ENCODE measurements around the gene SH3BGRL2. TPM values are rescaled to one million over a fixed set of nuclear protein-coding genes. Genes with fewer than 3 reads are reported as not detected.
A peak's percentile ranks its signal among the peaks of the same experiment; 100 is the strongest.

The SH3BGRL2 gene
- total and polyA plus RNA-seq, 2 experiments from 2014 or later = 8.4 to 24.5 TPM

- H3K4me3 Mint-ChIP-seq = no peak overlapping the region
- TF ChIP-seq CTCF (conservative IDR thresholded peaks at IDR 0.05; ENCODE audit: low read depth in 2 of 2) (peak; percentile 84 to 85), JUNB (IDR thresholded peaks at IDR 0.05; ENCODE audit: unreplicated experiment) (no peak), NANOG (IDR thresholded peaks at IDR 0.05; ENCODE audit: borderline replicate concordance) (no peak)
- H2AFZ ChIP-seq = 0 out of 2 replicates have a peak overlapping the region, but pooled peaks have one; percentile 0
- peaks cover 3% of the 10 kb centered on the region for H3K27me3 Mint-ChIP-seq (ENCODE audit: insufficient read depth, low read depth, poor library complexity)
- peaks cover 11% of the 10 kb centered on the region; the same call in 1 of the 2 replicates for H3K4me1 ChIP-seq (ENCODE audit: insufficient read depth)
- H3F3A ChIP-seq (replicated peaks; ENCODE audit: low read depth) = no peaks in the 10 kb centered on the region
- no peaks in the 10 kb centered on the region for H3K36me3 ChIP-seq (ENCODE audit: insufficient read depth)
- H3K9me3 Mint-ChIP-seq = no peaks in the 10 kb centered on the region
- H3K9me2 ChIP-seq (ENCODE audit: insufficient read depth) = no peaks in the 10 kb centered on the region; the same call in 1 of the 2 replicates
- DNase-seq (ENCODE audit: low spot score) (peak; percentile 78), ATAC-seq (peak; percentile 90)
- H3K27ac Mint-ChIP-seq = no peak overlapping the region
- H3K79me2 ChIP-seq (replicated peaks; ENCODE audit: insufficient read depth) = no peaks in the 10 kb centered on the region
- H3K4me3 ChIP-seq = no peak overlapping the region
- H3K4me2 ChIP-seq = peak overlapping the region; percentile 13; the same call in 1 of the 2 replicates
- peaks cover 13% of the 10 kb centered on the region for H3K4me1 Mint-ChIP-seq
- H4K20me1 ChIP-seq (replicated peaks; ENCODE audit: insufficient read depth) = no peaks in the 10 kb centered on the region
- no peak overlapping the region for H3K27ac ChIP-seq (ENCODE audit: low read depth)
- no peaks in the 10 kb centered on the region for H3K36me3 Mint-ChIP-seq (ENCODE audit: low read depth)
- H3K27me3 ChIP-seq (ENCODE audit: insufficient read depth) = no peaks in the 10 kb centered on the region
These were observed 82.7 kb downstream of the SH3BGRL2 start for GRCh38 chr6:79713701-79714322.

- DNase-seq (ENCODE audit: low spot score) = no peak
- Histone ChIP-seq H3K79me2 (replicated peaks; ENCODE audit: insufficient read depth) (no peaks in the 10 kb centered on the region), H3K27me3 (ENCODE audit: insufficient read depth) (no peaks in the 10 kb centered on the region), H2AFZ (no peak overlapping the region), H3K9me2 (ENCODE audit: insufficient read depth) (no peaks in the 10 kb centered on the region; the same call in 1 of the 2 replicates), H3K4me3 (no peak overlapping the region), H4K20me1 (replicated peaks; ENCODE audit: insufficient read depth) (no peaks in the 10 kb centered on the region), H3K4me1 (ENCODE audit: insufficient read depth) (peaks cover 11% of the 10 kb centered on the region; the same call in 1 of the 2 replicates), H3K36me3 (ENCODE audit: insufficient read depth) (no peaks in the 10 kb centered on the region), H3K27ac (ENCODE audit: low read depth) (no peak overlapping the region), H3K4me2 (no peak overlapping the region), H3F3A (replicated peaks; ENCODE audit: low read depth) (no peaks in the 10 kb centered on the region)
- no peak for ATAC-seq
- H3K27ac Mint-ChIP-seq = no peak overlapping the region
- no peak overlapping the region for H3K4me3 Mint-ChIP-seq
- H3K9me3 Mint-ChIP-seq = no peaks in the 10 kb centered on the region
- H3K4me1 Mint-ChIP-seq = peaks cover 8% of the 10 kb centered on the region; the same call in 2 of the 3 replicates
- H3K36me3 Mint-ChIP-seq (ENCODE audit: low read depth) = no peaks in the 10 kb centered on the region
- H3K27me3 Mint-ChIP-seq (ENCODE audit: insufficient read depth, low read depth, poor library complexity) = no peaks in the 10 kb centered on the region
- TF ChIP-seq EZH2phosphoT487 (IDR thresholded peaks at IDR 0.05; ENCODE audit: unreplicated experiment) = no peak
- TF ChIP-seq POLR2AphosphoS5 (IDR thresholded peaks at IDR 0.05; ENCODE audit: low read depth) = no peak
- TF ChIP-seq ZNF462 (CRISPR knock-in tag; IDR thresholded peaks at IDR 0.05) = no peak
- no peak for TF ChIP-seq ZNF114 (CRISPR knock-in tag; IDR thresholded peaks at IDR 0.05)
- TF ChIP-seq ZNF331 (CRISPR knock-in tag; IDR thresholded peaks at IDR 0.05; ENCODE audit: low read depth) = no peak
- no peak for TF ChIP-seq EZH2 (IDR thresholded peaks at IDR 0.05; ENCODE audit: low read depth, unreplicated experiment)
- no peak for TF ChIP-seq NANOG (IDR thresholded peaks at IDR 0.05; ENCODE audit: borderline replicate concordance)
- no peak for TF ChIP-seq CREB1 (CRISPR knock-in tag; IDR thresholded peaks at IDR 0.05; ENCODE audit: low read depth)
- no peak for TF ChIP-seq STAT1 (IDR thresholded peaks at IDR 0.05; ENCODE audit: unreplicated experiment)
These were observed 86.9 kb downstream of the SH3BGRL2 start for GRCh38 chr6:79717989-79718388.
